HEK293 (cell line): ENCODE results near the gene AKAP11.
"Not testable (repeated sequence)": the region's sequence is repeated elsewhere in the genome, so short reads cannot be mapped to it uniquely, and the experiment has no call there.

Source experiments
- CTCF ChIA-PET: fragments of 350-600 bp; formaldehyde crosslinking; extraction: SDS; loops from one replicate; lab custom pipeline; 2021; ENCODE audit warnings: antibody characterized with exemption; lab: Yijun Ruan, JAX
- POLR2A ChIA-PET: fragments of 300-600 bp; formaldehyde crosslinking; extraction: SDS; loops from one replicate; lab custom pipeline; 2020; ENCODE audit warnings: antibody characterized with exemption, inconsistent platforms; lab: Yijun Ruan, JAX
- H3K27ac ChIP-seq: fragments of 200-500 bp; sonication (Bioruptor generic); 2 replicates; pipeline ENCODE4 v1.5.1; 2014; ENCODE audit warnings: low read depth, low read length, control low read depth, inconsistent platforms; ENCODE audit errors: extremely low read depth
- H3K36me3 ChIP-seq, 2 experiments: fragments of 200-500 bp in 1 of 2; sonication (Bioruptor generic) in 1 of 2; 1 replicate in 1 of 2; 2 replicates in 1 of 2; pipeline ENCODE4 v1.5.1; 2014 to 2017; ENCODE audit warnings: inconsistent platforms in 2 of 2, low read length in 2 of 2; ENCODE audit not compliant: control insufficient read depth in 2 of 2, insufficient read depth in 1 of 2
- H3K4me1 ChIP-seq: fragments of 200-500 bp; sonication (Bioruptor generic); 2 replicates; pipeline ENCODE4 v1.5.1; 2014; ENCODE audit warnings: mild to moderate bottlenecking, low read length, inconsistent platforms; ENCODE audit not compliant: control insufficient read depth, insufficient read depth
- H3K4me3 ChIP-seq: 2 replicates; pipeline ENCODE4 v1.5.1; 2011; ENCODE audit warnings: low read depth, mild to moderate bottlenecking, control low read depth, low read length, moderate library complexity
- H3K9me3 ChIP-seq: fragments of 200-500 bp; sonication (Bioruptor generic); 2 replicates; pipeline ENCODE4 v1.5.1; 2014; ENCODE audit warnings: low read depth, low read length, inconsistent platforms; ENCODE audit not compliant: control insufficient read depth, insufficient read depth
- ELK4 ChIP-seq: IDR thresholded peaks from 2 replicates; pipeline ENCODE4 v1.6.1; 2011; ENCODE audit warnings: mild to moderate bottlenecking, low read depth, low read length, borderline replicate concordance
- INSM2 ChIP-seq: fragments of 450-650 bp; formaldehyde crosslinking; IDR thresholded peaks from 2 replicates; pipeline ENCODE4 v1.5.1; 2016; ENCODE audit warnings: missing biosample characterization, missing genetic modification characterization
- KLF17 ChIP-seq: fragments of 450-650 bp; formaldehyde crosslinking; IDR thresholded peaks from 2 replicates; pipeline ENCODE4 v1.5.1; 2016; ENCODE audit warnings: missing biosample characterization, missing genetic modification characterization
- KLF7 ChIP-seq: fragments of 450-650 bp; formaldehyde crosslinking; IDR thresholded peaks from 2 replicates; pipeline ENCODE4 v1.5.1; 2016; ENCODE audit warnings: missing biosample characterization, missing genetic modification characterization, borderline replicate concordance
- PRDM1 ChIP-seq: fragments of 450-650 bp; formaldehyde crosslinking; IDR thresholded peaks from 2 replicates; pipeline ENCODE4; 2016; ENCODE audit warnings: missing biosample characterization, missing genetic modification characterization
- REST ChIP-seq: fragments of 450-650 bp; formaldehyde crosslinking; IDR thresholded peaks from 2 replicates; pipeline ENCODE4 v1.5.1; 2016; ENCODE audit warnings: missing biosample characterization, missing genetic modification characterization
- ZNF146 ChIP-seq: fragments of 450-650 bp; formaldehyde crosslinking; IDR thresholded peaks from 2 replicates; pipeline ENCODE4 v1.5.1; 2016; ENCODE audit warnings: missing biosample characterization, missing genetic modification characterization
- ZNF239 ChIP-seq: fragments of 450-650 bp; formaldehyde crosslinking; IDR thresholded peaks from 2 replicates; pipeline ENCODE4 v1.5.1; 2016; ENCODE audit warnings: missing biosample characterization, missing genetic modification characterization
- ZNF248 ChIP-seq: fragments of 450-650 bp; formaldehyde crosslinking; IDR thresholded peaks from 2 replicates; pipeline ENCODE4 v1.5.1; 2017; ENCODE audit warnings: missing biosample characterization, missing genetic modification characterization
- ZNF335 ChIP-seq: fragments of 450-650 bp; formaldehyde crosslinking; conservative IDR thresholded peaks from 2 replicates; pipeline ENCODE4 v1.5.1; 2016; ENCODE audit warnings: missing biosample characterization, missing genetic modification characterization
- ZNF354C ChIP-seq: fragments of 450-650 bp; formaldehyde crosslinking; IDR thresholded peaks from 2 replicates; pipeline ENCODE4 v1.5.1; 2016; ENCODE audit warnings: missing biosample characterization, missing genetic modification characterization, low read depth, borderline replicate concordance
- ZNF362 ChIP-seq: fragments of 450-650 bp; formaldehyde crosslinking; IDR thresholded peaks from 2 replicates; pipeline ENCODE4 v1.5.1; 2016; ENCODE audit warnings: missing biosample characterization, missing genetic modification characterization
- ZNF423 ChIP-seq: fragments of 450-650 bp; formaldehyde crosslinking; IDR thresholded peaks from 2 replicates; pipeline ENCODE4 v1.5.1; 2016; ENCODE audit warnings: missing biosample characterization, missing genetic modification characterization
- ZNF510 ChIP-seq: fragments of 450-650 bp; formaldehyde crosslinking; IDR thresholded peaks from 2 replicates; pipeline ENCODE4 v1.5.1; 2018; ENCODE audit warnings: mild to moderate bottlenecking, missing genetic modification characterization, missing biosample characterization; ENCODE audit not compliant: insufficient replicate concordance
- ZNF580 ChIP-seq: fragments of 450-650 bp; formaldehyde crosslinking; IDR thresholded peaks from 2 replicates; pipeline ENCODE4 v1.5.1; 2016; ENCODE audit warnings: missing biosample characterization, missing genetic modification characterization
- ZNF596 ChIP-seq: fragments of 450-650 bp; IDR thresholded peaks from 2 replicates; pipeline ENCODE4 v1.5.0; 2018; ENCODE audit warnings: missing biosample characterization, mild to moderate bottlenecking, missing genetic modification characterization, moderate library complexity
- ZNF692 ChIP-seq: fragments of 450-650 bp; formaldehyde crosslinking; IDR thresholded peaks from 2 replicates; pipeline ENCODE4 v1.5.1; 2016; ENCODE audit warnings: missing biosample characterization, missing genetic modification characterization
- ZNF707 ChIP-seq: fragments of 450-650 bp; formaldehyde crosslinking; IDR thresholded peaks from 2 replicates; pipeline ENCODE4 v1.5.1; 2016; ENCODE audit warnings: missing biosample characterization, missing genetic modification characterization
- ZNF747 ChIP-seq: fragments of 450-650 bp; formaldehyde crosslinking; IDR thresholded peaks from 2 replicates; pipeline ENCODE4 v1.5.1; 2016; ENCODE audit warnings: missing biosample characterization, missing genetic modification characterization
- ZSCAN18 ChIP-seq: fragments of 450-650 bp; formaldehyde crosslinking; IDR thresholded peaks from 2 replicates; pipeline ENCODE4 v1.5.1; 2016; ENCODE audit warnings: missing biosample characterization, missing genetic modification characterization
- ZXDB ChIP-seq: fragments of 450-650 bp; formaldehyde crosslinking; IDR thresholded peaks from 2 replicates; pipeline ENCODE4 v1.5.1; 2016; ENCODE audit warnings: missing biosample characterization, missing genetic modification characterization

The AKAP11 gene

GRCh38 chr13:42225051-42225450, 46.9 kb upstream of the AKAP11 start (continued):
- TF ChIP-seq KLF17 (tag by site-specific recombination) (no peak), ZNF423 (tag by site-specific recombination) (no peak), ZNF335 (no peak), REST (tag by site-specific recombination) (no peak), ZNF362 (no peak), ZNF239 (tag by site-specific recombination) (no peak), ZNF510 (no peak), INSM2 (no peak), ZXDB (tag by site-specific recombination) (no peak), ZNF248 (no peak), ZNF354C (tag by site-specific recombination) (no peak)

- CTCF ChIA-PET, H3K9me3 ChIP-seq, H3K4me3 ChIP-seq: not testable (repeated sequence)
- peak; percentile 94 for TF ChIP-seq ZNF146 (tag by site-specific recombination)
- TF ChIP-seq, all 188 proteins: peak for 1; not testable (repeated sequence) for 187
- H3K36me3 ChIP-seq, H3K4me1 ChIP-seq, H3K27ac ChIP-seq, POLR2A ChIA-PET: not testable (repeated sequence)
Observed at GRCh38 chr13:42226759-42227158, 45.2 kb upstream of the AKAP11 start.

GRCh38 chr13:42228527-42228926, 43.4 kb upstream of the AKAP11 start:
- H3K36me3 ChIP-seq: no peaks in the 10 kb centered on the region; a peak in 2 of 3 replicates
- no peak overlapping the region for H3K4me3 ChIP-seq
- ChIA-PET CTCF (interaction anchor here (0.7 kb wide), 1 partner anchor 560 kb away, joined by 3 read pairs; no protein-coding TSS in a partner anchor), POLR2A (no interaction called here)
- no peaks in the 10 kb centered on the region for H3K4me1 ChIP-seq
- no peaks in the 10 kb centered on the region for H3K9me3 ChIP-seq
- H3K27ac ChIP-seq: no peak overlapping the region
- TF ChIP-seq ZNF707 (tag by site-specific recombination) (no peak), ZNF596 (tag by site-specific recombination) (peak; percentile 55; the same call in 1 of the 2 replicates), ZNF580 (tag by site-specific recombination) (no peak), PRDM1 (tag by site-specific recombination) (peak; percentile 87), ZSCAN18 (tag by site-specific recombination) (no peak), ZNF692 (no peak), KLF17 (tag by site-specific recombination) (no peak), ELK4 (no peak), ZNF747 (no peak), KLF7 (tag by site-specific recombination) (no peak)
